ENCODE measurements around the gene PATZ1.
A peak's percentile ranks its signal among the peaks of the same experiment; 100 is the strongest.
"Not testable (repeated sequence)": the region's sequence is repeated elsewhere in the genome, so short reads cannot be mapped to it uniquely, and the experiment has no call there.

The PATZ1 gene

GRCh38 chr22:31346255-31346732, at the start of gene PATZ1:
PATZ1 (minus strand) TSS chr22:31346346; CDS start chr22:31345602, 744 bp downstream.
- peak; percentile 47 for DNase-seq

DNA sequence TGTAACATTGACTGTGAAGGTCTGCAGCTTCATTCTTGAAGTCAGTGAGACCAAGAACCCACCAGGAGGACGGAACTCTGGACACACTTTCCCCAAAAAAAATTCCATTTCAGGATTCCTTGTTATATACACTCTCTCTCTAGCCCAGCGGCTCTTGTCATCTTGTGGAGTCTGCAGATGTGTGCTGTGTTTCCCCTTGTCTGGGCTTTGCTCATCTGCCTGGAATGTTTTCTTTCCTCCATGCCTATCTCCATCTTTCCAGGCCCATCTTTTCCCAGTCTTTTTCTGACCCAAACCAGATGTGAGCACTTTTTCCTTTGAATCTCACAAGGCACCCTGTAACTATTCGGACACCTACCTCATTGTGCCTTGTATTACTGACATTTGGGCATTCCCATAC, 48.2 kb upstream of the PATZ1 start:
- DNase-seq = no peak

DNA sequence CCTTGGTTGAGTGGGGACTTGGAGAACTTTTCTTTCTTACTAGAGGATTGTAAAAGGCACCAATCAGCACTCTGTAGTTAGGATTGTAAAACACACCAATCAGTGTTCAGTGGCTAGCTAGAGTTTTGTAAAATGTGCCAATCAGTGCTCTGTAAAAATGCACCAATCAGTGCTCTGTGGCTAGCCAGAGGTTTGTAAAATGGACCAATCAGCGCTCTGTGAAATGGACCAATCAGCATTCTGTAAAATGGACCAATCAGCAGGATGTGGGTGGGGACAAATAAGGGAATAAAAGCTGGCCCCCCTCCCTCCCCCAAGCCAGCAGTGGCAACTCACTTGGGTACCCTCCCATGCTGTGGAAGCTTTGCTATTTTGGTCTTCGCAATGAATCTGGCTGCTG, 47.7 kb upstream of the PATZ1 start:
- DNase-seq = no peak

GRCh38 chr22:31378651-31379050, 32.5 kb upstream of the PATZ1 start:
- DNase-seq = not testable (repeated sequence)

DNA sequence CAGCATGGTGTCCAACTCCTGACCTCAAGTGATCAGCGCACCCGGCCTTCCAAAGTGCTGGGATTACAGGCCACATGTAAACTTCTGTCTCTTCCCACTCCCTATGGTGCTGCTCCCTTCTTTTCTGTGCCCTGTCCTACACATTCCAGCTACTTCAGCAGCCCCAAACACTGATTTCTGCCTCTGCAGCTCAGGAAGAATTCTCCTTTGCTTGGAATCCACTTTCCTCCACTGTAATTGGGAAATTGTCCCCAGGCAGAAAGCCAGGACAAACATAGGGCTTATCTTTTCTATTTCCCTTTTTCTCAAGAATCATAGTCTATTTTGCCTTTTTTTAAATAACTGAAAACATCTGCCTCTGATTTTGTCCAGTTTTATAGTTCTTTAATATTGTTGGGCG, 32.0 kb upstream of the PATZ1 start:
- no peak for DNase-seq

DNA sequence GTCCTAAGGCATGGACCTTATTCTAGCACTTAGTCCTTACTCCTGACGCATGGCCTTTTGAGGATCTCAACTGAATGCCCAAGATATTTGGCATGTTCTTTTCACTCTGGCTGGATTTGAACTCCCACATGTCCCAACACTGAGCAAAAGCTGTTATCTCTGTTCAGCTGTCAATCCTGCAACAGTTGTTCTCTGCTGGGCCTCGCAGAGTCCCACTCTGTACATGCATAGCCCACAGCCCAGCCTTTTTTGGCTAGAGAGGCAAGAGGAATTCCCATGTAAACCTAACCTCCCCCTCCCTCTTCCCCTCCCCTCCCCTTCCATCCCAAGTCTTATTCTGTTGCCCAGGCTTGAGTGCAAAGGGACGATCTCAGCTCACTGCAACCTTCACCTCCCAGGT, 31.5 kb upstream of the PATZ1 start:
- no peak for DNase-seq

- no peak for DNase-seq
Measured at GRCh38 chr22:31367426-31367825, 21.3 kb upstream of the PATZ1 start.

DNA sequence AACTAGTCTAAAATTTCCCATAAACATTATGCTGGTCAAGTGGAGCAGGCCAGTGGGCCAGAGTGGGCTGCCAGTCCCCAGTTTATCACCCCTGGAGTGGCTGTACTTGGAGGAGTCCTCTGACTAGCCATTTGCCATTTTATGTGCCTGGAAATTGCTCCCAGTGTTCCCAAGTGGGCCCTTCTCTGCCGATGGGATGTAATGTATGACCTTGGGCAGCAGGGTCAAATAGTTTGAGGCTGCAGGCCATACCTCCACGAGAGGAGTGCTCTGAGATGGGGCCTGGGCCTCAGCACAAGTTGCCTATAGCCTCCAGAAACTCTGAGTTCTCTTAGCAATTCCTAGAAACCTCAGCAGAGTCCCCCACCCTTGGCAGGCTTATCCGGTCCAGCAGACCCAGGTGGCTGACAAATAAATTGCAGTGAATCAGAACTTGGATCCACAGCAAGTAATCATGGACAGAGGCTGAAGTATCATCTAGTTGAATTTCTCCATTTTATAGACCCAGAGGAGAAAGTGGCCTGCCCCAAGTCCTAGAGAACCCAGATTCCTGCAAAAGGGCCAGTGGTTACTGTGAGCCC, 17.8 kb upstream of the PATZ1 start:
- no peak for DNase-seq

GRCh38 chr22:31361743-31362142, 15.6 kb upstream of the PATZ1 start:
- DNase-seq = no peak

DNA sequence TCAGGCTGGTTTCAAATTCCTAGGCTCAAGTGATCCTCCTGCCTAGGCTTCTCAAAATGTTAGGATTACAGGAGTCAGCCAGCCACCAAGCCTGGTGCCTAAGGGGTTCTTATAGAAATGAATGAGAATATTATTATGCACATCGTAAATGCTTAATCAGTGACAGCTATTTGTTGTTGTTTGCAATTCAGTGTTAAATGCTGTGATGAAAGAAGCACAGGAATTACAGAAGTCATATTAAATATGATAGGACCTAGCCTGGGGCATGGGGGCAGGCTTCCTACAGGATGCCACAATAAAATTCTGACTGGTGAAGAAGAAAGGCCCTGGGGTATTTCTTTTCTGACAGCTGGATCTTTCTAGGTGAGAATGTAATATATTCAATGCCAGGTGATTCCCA, 13.9 kb upstream of the PATZ1 start:
- DNase-seq = no peak

DNA sequence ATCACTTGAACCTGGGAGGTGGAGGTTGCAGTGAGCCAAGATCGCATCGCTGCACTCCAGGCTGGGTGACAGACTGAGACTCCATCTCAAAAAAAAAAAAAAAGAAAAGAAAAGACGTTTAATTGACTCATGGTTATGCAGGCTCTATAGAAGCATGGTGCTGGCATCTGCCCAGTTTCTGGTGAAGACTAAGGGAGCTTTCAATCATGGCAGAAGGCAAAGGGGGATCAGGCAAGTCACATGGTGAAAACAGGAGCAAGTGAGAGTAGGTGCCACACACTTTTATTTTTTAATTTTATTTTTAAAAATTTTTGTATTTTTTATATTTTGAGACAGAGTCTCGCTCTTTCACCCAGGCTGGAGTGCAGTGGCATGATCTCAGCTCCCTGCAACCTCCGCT, 8.4 kb upstream of the PATZ1 start:
- DNase-seq = no peak

- DNase-seq = peak; percentile 55
Measured at GRCh38 chr22:31350410-31350863, 4.3 kb upstream of the PATZ1 start.

- no peak for DNase-seq
Measured at GRCh38 chr22:31349960-31350359, 3.8 kb upstream of the PATZ1 start.

DNA sequence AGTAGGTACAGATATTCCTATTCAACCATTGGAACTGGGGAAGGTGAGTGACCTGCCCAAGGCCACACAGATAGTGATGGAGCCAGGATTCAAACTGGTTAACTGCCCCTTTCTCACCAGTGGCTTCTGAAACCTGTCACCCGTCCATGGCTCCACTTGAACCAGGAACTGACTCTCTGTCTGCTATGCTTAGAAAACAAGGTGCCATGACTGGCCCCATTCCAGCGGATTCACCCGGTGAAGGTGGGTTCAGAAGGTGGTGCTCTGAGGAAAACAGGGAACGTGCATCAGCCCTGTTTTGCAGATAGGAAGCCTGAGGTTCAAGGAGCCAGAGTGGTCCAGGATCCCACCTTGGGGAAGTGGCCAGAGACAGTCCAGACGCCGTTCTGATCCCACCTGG, 2.6 kb upstream of the PATZ1 start:
- no peak for DNase-seq

- not testable (repeated sequence) for DNase-seq
Measured at GRCh38 chr22:31348009-31348337, 1.8 kb upstream of the PATZ1 start.

GRCh38 chr22:31347251-31348008, 1.3 kb upstream of the PATZ1 start:
- peak; percentile 10 for DNase-seq

- DNase-seq = no peak
Measured at GRCh38 chr22:31346733-31347250, 646 bp upstream of the PATZ1 start.

DNA sequence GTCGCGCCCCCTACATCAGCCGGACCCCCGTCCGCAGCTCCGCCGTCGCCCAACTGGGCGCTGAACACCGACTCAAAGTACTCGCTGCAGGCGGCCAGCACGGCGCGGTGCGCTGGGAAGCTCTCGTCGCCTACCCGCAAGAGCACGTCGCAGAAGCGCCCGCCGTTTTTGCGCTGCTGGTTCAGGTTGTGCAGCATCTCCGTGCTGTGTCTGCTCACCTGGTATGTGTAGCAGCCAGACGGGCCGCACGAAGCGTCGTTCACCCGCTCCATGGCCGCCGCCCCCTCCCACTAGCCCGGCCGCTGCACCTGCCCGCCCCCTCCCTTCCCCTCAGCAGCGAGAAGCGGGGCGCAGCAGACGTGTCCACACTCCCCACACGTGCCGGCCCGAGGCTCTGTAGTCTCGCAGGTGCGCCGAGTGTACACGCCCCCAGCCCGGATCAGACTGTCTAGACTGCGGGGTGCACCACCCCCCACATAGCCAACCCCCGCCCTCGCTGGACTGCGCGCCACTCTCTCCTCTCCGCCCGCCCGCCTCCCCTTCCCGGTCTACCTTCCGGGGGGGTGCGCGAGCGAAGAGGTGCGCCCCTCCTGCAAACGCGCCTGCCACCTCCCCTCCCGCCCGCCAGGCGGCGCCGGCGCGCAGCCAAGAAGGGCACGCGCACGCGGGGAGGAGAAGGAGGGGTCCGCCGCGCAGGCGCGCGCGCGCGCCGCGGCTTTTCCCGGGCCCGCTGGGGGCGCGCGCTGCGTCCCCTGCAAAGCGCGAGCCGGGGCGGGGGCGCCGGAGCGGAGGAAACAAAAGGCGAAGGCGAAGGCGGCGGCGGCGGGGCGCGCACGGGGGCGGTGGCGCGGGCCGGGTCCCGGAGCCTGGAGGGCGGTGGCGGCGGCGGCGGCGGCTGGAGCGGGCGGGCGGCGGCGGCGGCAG, 553 bp downstream of the PATZ1 start:
- DNase-seq = peak; percentile 79

GRCh38 chr22:31344578-31345330, 1.4 kb downstream of the PATZ1 start:
- no peak for DNase-seq

DNA sequence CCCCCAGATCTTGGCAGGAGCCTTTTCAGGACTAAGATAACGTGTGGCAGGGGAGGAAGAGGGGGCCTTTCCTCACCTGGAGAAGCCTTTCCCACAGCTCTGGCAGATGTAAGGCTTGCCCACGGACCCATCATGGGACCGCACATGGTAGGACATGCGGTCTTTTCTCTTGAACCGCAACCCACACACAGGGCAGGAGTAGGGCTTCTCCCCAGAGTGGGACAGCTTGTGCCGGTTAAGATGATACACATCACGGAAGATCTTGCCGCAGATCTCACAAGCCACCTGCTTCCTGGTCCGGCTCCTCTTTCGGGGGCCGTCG, 1.9 kb downstream of the PATZ1 start:
- no peak for DNase-seq

DNA sequence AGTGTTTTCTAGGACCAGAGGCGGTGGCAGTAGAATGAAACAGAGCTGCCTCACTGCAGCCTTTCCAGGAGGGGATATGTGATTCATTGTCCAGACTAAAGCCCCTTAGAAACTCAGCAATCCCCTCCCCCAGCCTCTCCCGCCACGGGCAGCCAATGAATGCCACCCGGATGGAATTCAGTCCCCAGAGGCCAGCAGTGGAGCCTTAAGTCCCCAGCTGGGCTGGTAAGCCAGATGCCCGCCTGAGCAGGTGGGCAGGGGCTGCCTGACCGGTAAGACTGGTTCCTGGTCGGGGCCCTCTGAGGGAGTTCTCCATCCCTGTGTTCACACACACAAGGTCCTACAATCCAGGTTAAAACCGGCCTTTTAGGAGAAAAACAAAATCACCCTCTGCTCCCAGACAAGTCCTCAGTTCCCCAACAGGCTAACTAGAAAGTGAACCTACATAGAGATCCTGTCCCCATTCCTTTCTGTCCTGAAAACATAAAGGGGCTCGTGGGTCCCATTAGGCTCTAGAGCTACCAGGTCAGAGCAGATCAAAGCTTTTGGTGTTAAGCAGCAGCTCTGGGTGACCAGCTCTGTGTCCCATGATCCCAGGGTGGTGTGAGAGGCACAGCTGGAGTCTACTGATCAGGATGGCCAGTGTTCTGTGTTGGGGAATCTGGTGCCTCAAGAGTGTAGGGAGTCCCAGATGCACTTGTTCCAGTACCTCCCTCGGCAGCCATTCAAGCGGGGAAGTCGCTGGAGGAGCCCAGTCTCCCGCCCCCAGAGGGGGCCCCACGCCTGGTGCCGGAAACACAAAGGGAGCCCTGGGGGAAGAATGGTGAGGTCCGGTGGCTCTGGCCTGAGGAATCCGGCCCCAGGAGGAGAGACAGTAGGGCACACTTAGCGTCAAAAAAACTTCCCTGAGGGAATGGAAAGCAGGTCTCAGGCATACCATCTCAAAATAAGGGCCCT, 2.6 kb downstream of the PATZ1 start:
- DNase-seq = peak; percentile 51

Data from NCI-H774 (cell line).